Progenitor cell of endocrine pancreas (in vitro differentiated cells): ENCODE results near the gene NR5A2. TPM values are rescaled to one million over a fixed set of nuclear protein-coding genes. Genes with fewer than 3 reads are reported as not detected.

Experiments used
- DNase-seq: peaks from one replicate; pipeline ENCODE4 v3.0.0; 2021; ENCODE audit warnings: low spot score; ENCODE audit not compliant: unreplicated experiment
- H3K27ac Mint-ChIP-seq: 2 replicates; pipeline ENCODE4 v1.8.0; 2021; ENCODE audit warnings: mild to moderate bottlenecking, moderate library complexity, mixed read lengths
- H3K27me3 Mint-ChIP-seq: 2 replicates; pipeline ENCODE4 v1.8.0; 2021; ENCODE audit warnings: mixed read lengths
- H3K36me3 Mint-ChIP-seq: 2 replicates; pipeline ENCODE4 v1.8.0; 2022; ENCODE audit warnings: mixed read lengths; ENCODE audit not compliant: insufficient read depth
- H3K4me1 Mint-ChIP-seq: 2 replicates; pipeline ENCODE4 v1.8.0; 2021; ENCODE audit warnings: low read depth, mixed read lengths
- H3K4me3 Mint-ChIP-seq: 2 replicates; pipeline ENCODE4 v1.8.0; 2021; ENCODE audit warnings: low read depth, mild to moderate bottlenecking, moderate library complexity, mixed read lengths
- H3K9me3 Mint-ChIP-seq: 2 replicates; pipeline ENCODE4 v1.8.0; 2021; ENCODE audit warnings: low read depth, mixed read lengths
- CTCF ChIP-seq: fragments of 200-600 bp; sonication (generic); IDR thresholded peaks from one replicate; pipeline ENCODE4 v1.5.0; 2021; ENCODE audit warnings: antibody characterized with exemption, mild to moderate bottlenecking; ENCODE audit not compliant: unreplicated experiment
- total RNA-seq: library from RNA; stranded (reverse); gene quantifications from 2 replicates; pipeline ENCODE4 v1.2.1, GENCODE V29; 2021

The NR5A2 gene
- total RNA-seq, 1 donor from 2014 or later = 23.2 TPM

GRCh38 chr1:200021577-200022238 lies 5.8 kb upstream of the NR5A2 start:
- no peak for DNase-seq
- no peak overlapping the region for H3K4me3 Mint-ChIP-seq
- no peaks in the 10 kb centered on the region for H3K36me3 Mint-ChIP-seq
- H3K27me3 Mint-ChIP-seq = no peaks in the 10 kb centered on the region
- H3K4me1 Mint-ChIP-seq = peaks cover 23% of the 10 kb centered on the region
- no peaks in the 10 kb centered on the region for H3K9me3 Mint-ChIP-seq
- H3K27ac Mint-ChIP-seq = peak overlapping the region; percentile 29
- TF ChIP-seq CTCF = no peak

- H3K4me3 Mint-ChIP-seq = no peak overlapping the region
- H3K9me3 Mint-ChIP-seq = no peaks in the 10 kb centered on the region
- no peaks in the 10 kb centered on the region for H3K27me3 Mint-ChIP-seq
Measured at GRCh38 chr1:200022239-200022804, 5.2 kb upstream of the NR5A2 start.

GRCh38 chr1:200028586-200029034 lies 1.1 kb downstream of the NR5A2 start:
- no peak for TF ChIP-seq CTCF
- Mint-ChIP-seq H3K27ac (peak overlapping the region; percentile 94), H3K9me3 (no peaks in the 10 kb centered on the region), H3K4me3 (peak overlapping the region; percentile 86), H3K4me1 (peaks cover 27% of the 10 kb centered on the region), H3K27me3 (peaks cover 7% of the 10 kb centered on the region), H3K36me3 (peaks cover 2% of the 10 kb centered on the region)
- no peak for DNase-seq

More at GRCh38 chr1:200022239-200022804, 5.2 kb upstream of the NR5A2 start:
- H3K36me3 Mint-ChIP-seq = no peaks in the 10 kb centered on the region
- H3K27ac Mint-ChIP-seq = no peak overlapping the region
- peaks cover 26% of the 10 kb centered on the region for H3K4me1 Mint-ChIP-seq
- no peak for DNase-seq
- no peak for TF ChIP-seq CTCF

- H3K36me3 Mint-ChIP-seq = peaks cover 2% of the 10 kb centered on the region
- H3K4me3 Mint-ChIP-seq = peak overlapping the region; percentile 86
- peaks cover 7% of the 10 kb centered on the region for H3K27me3 Mint-ChIP-seq
- DNase-seq = peak; percentile 43
- peak overlapping the region; percentile 94 for H3K27ac Mint-ChIP-seq
- no peak for TF ChIP-seq CTCF
- peaks cover 27% of the 10 kb centered on the region for H3K4me1 Mint-ChIP-seq
- no peaks in the 10 kb centered on the region for H3K9me3 Mint-ChIP-seq
Measured at GRCh38 chr1:200029035-200029821, 1.7 kb downstream of the NR5A2 start.

GRCh38 chr1:200029822-200030152 lies 2.3 kb downstream of the NR5A2 start:
- no peak for DNase-seq
- Mint-ChIP-seq H3K4me3 (peak overlapping the region; percentile 86), H3K27ac (peak overlapping the region; percentile 88), H3K27me3 (peaks cover 7% of the 10 kb centered on the region), H3K9me3 (no peaks in the 10 kb centered on the region), H3K36me3 (peaks cover 2% of the 10 kb centered on the region), H3K4me1 (peaks cover 27% of the 10 kb centered on the region)
- TF ChIP-seq CTCF = no peak
